DMS153 (cell line): Measurements from ENCODE around the gene TDRD7.

Source experiments
- DNase-seq: peaks from one replicate; lab custom pipeline; 2025; lab: John Stamatoyannopoulos, UW

TDRD7 gene

DNA sequence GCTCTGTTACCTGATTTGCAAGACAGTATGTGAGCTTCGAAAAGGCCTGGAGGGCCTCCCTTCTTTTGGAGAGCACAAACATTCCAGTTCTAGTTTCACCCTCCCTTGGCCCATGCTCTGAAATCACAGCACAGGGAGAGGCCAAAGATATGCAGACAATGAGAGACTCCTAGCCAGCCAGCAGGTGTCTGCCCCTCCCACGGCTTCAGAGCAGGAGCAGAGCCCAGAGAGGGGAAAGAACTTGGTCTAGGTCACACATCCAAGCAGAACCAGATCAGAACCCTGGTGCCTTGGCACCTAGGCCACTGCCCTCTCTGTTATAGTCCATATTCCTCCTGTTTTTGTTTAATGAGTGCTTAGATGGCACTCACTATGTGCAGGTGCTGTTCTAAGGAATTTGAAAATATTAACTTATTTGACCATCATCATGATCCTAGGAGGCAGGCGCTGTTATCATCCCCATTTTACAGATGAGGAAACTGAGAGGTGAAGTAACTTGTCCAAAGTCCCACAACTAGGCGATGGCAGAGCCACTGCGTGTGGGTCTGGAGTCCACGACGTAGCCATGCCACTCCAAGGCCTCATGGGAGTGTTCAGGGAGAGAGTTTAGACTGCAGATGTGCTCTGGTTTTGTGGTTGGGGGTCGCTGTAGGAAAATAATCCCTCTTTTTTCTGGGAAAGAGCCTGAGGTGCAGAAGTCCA lies 116.8 kb downstream of the TDRD7 start:
- DNase-seq: no peak

GRCh38 chr9:97529363-97530076 lies 117.6 kb downstream of the TDRD7 start:
- no peak for DNase-seq

DNA sequence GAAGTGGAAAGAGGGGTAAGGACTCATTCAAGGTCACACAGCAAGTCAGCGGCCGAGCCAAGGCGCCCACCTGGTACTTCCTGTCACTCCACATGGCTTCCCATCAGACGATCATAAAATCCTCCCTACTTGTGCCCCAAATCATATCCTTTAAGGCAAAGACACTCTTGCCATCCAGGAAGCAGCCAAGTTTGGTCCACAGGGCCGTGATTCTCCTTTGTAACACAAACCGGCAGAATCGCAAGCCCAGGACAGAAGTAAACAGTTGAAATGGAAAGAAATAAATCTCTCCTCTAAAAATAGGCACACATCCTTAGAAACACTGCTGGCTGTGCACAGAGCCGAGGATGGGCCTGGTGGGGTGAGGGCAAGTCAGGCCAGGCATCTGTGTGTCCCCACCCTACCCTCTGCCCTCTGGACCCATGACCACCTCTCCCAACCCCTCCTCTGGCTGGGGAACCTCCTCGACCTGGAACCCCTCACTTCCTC lies 120.0 kb downstream of the TDRD7 start:
- DNase-seq: no peak

- DNase-seq: no peak
Observed at GRCh38 chr9:97534185-97534584, 122.3 kb downstream of the TDRD7 start.

- no peak for DNase-seq
Observed at GRCh38 chr9:97534961-97535594, 123.2 kb downstream of the TDRD7 start.

DNA sequence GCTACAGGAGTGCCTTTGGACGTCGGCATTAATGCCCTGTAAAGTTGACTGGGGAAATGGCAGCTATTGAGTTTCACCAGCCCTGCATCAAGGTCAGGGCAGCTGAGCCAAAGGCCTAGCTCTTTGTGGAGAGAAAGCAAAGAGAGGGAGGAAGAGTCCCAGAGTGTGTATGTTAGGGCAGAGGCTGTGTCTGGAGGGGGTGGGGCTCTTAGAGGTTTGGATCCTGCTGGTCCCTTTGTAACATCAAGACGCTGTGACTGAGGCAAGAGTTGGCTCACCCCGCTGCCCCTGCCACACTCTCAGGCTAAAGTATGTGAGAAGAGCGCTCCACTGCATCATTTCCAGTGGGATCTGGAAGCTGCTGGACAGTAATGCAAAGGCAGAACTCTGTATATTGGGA lies 123.9 kb downstream of the TDRD7 start:
- no peak for DNase-seq

DNA sequence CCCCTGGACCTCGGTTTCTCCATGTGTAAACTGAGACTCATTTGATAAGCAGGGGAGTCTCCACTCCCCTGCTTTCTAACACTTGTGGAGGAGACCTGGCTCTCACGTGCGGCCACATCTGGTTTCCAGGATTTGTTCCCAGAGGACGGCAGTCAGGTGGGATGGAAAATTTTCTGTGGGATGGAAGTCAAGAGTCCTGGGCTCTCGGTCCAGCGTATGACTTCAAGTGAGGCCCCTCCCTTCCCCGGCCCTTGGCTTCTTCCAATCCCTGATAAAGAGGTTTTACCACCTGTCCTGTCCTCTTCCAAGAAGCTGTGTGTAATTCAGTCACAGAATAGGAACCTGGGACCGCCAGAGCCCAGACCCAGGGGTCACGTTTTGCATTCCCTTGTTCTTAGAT lies 124.6 kb downstream of the TDRD7 start:
- no peak for DNase-seq

GRCh38 chr9:97543561-97543960 lies 131.7 kb downstream of the TDRD7 start:
- DNase-seq: peak; percentile 49

GRCh38 chr9:97545486-97545885 lies 133.6 kb downstream of the TDRD7 start:
- no peak for DNase-seq
